GM21723 (cell line): ENCODE measurements around the gene TP53I13.

Source experiments
- ATAC-seq: cut with Tn5 transposase; IDR thresholded peaks from one replicate; pipeline ENCODE4 v1.9.1; 2021; ENCODE audit warnings: mild to moderate bottlenecking, moderate library complexity; ENCODE audit not compliant: unreplicated experiment

TP53I13 gene

GRCh38 chr17:29613856-29614255 is 45.4 kb downstream of the TP53I13 start:
- no peak for ATAC-seq

- ATAC-seq: no peak
Observed at GRCh38 chr17:29614349-29615047, 46.0 kb downstream of the TP53I13 start.

- ATAC-seq: no peak
Observed at GRCh38 chr17:29615048-29615385, 46.5 kb downstream of the TP53I13 start.

GRCh38 chr17:29615492-29616299 is 47.2 kb downstream of the TP53I13 start:
- peak; percentile 58 for ATAC-seq

GRCh38 chr17:29616300-29617048 is 48.0 kb downstream of the TP53I13 start:
- ATAC-seq: no peak

- peak; percentile 42 for ATAC-seq
Observed at GRCh38 chr17:29617125-29617480, 48.6 kb downstream of the TP53I13 start.

GRCh38 chr17:29617481-29618271 is 49.2 kb downstream of the TP53I13 start:
- ATAC-seq: no peak

- ATAC-seq: no peak
Observed at GRCh38 chr17:29618272-29619065, 50.0 kb downstream of the TP53I13 start.

- no peak for ATAC-seq
Observed at GRCh38 chr17:29619251-29619650, 50.8 kb downstream of the TP53I13 start.

GRCh38 chr17:29620271-29620670 is 51.8 kb downstream of the TP53I13 start:
- no peak for ATAC-seq

- no peak for ATAC-seq
Observed at GRCh38 chr17:29620779-29621500, 52.4 kb downstream of the TP53I13 start.

GRCh38 chr17:29621751-29622194 is 53.3 kb downstream of the TP53I13 start:
- no peak for ATAC-seq
